Activated CD4-positive, alpha-beta T cell treated with anti-CD3 and anti-CD28 coated beads for 36 hours (primary cell): ENCODE measurements around the gene KRTAP10-5. TPM values are rescaled to one million over a fixed set of nuclear protein-coding genes. Genes with fewer than 3 reads are reported as not detected.

Experiments used
- ATAC-seq: fragments of 200-7000 bp; cut with Tn5 transposase; one replicate; pipeline ENCODE4 v1.10.0; 2021; ENCODE audit warnings: mild to moderate bottlenecking, moderate library complexity
- CTCF ChIA-PET: fragments of 350-600 bp; sonication (Branson Sonifier 250); formaldehyde crosslinking; loops from one replicate; lab custom pipeline; 2021; ENCODE audit warnings: antibody characterized with exemption; lab: Charles Lee
- POLR2A ChIA-PET: fragments of 350-600 bp; sonication (Branson Sonifier 250); formaldehyde crosslinking; loops from one replicate; lab custom pipeline; 2021; ENCODE audit warnings: antibody characterized with exemption, inconsistent platforms; lab: Charles Lee
- DNase-seq: peaks from one replicate; pipeline ENCODE4 v3.0.0-alpha.2; 2020
- H3K27ac Mint-ChIP-seq: one replicate; pipeline ENCODE4 v1.8.0; 2021; ENCODE audit warnings: mixed read lengths
- H3K27me3 Mint-ChIP-seq: one replicate; pipeline ENCODE4 v1.8.0; 2021; ENCODE audit warnings: mixed read lengths
- H3K36me3 Mint-ChIP-seq: one replicate; pipeline ENCODE4 v1.8.0; 2021; ENCODE audit warnings: low read depth, mixed read lengths
- H3K4me1 Mint-ChIP-seq: one replicate; pipeline ENCODE4 v1.8.0; 2021; ENCODE audit warnings: mixed read lengths
- H3K4me3 Mint-ChIP-seq: one replicate; pipeline ENCODE4 v1.8.0; 2021; ENCODE audit warnings: mild to moderate bottlenecking, moderate library complexity, mixed read lengths
- H3K9me3 Mint-ChIP-seq: one replicate; pipeline ENCODE4 v1.8.0; 2021; ENCODE audit warnings: low read depth, mixed read lengths
- intact Hi-C, 2 experiments: fragments of 100-400 bp; cut with DNase I in 1 of 2; cut with micrococcal nuclease in 1 of 2; formaldehyde crosslinking; loops; one replicate each; pipeline versions ENCODE4 v1.14.2 to v1.15.1; 2022 to 2024; cut with DNase I, micrococcal nuclease
- total RNA-seq, 2 experiments: library from RNA; stranded (reverse); gene quantifications; one replicate each; pipeline ENCODE4 v1.2.3, GENCODE V29; 2021

KRTAP10-5 gene
- total RNA-seq, 2 experiments from 2014 or later, result not detected

- H3K4me1 Mint-ChIP-seq, result no peaks in the 10 kb centered on the region
- DNase-seq (peak; percentile 2), ATAC-seq (no peak)
- POLR2A ChIA-PET, result no interaction called here
- H3K36me3 Mint-ChIP-seq, result no peaks in the 10 kb centered on the region
- CTCF ChIA-PET, result interaction anchor here (0.7 kb wide), 1 partner anchor 12 kb away, joined by 3 read pairs; no protein-coding TSS in a partner anchor
- no peaks in the 10 kb centered on the region for H3K27me3 Mint-ChIP-seq
- H3K4me3 Mint-ChIP-seq, result no peak overlapping the region
- no peaks in the 10 kb centered on the region for H3K9me3 Mint-ChIP-seq
- H3K27ac Mint-ChIP-seq, result no peak overlapping the region
- intact Hi-C loops, result no loop called here
These were observed 50.0 kb downstream of the KRTAP10-5 start for GRCh38 chr21:44530221-44530902.

GRCh38 chr21:44529503-44530125 lies 50.8 kb downstream of the KRTAP10-5 start:
- no peak for ATAC-seq
- H3K9me3 Mint-ChIP-seq, result no peaks in the 10 kb centered on the region

More at GRCh38 chr21:44529503-44530125, 50.8 kb downstream of the KRTAP10-5 start:
- Mint-ChIP-seq H3K4me3 (no peak overlapping the region), H3K27me3 (no peaks in the 10 kb centered on the region), H3K27ac (no peak overlapping the region), H3K36me3 (no peaks in the 10 kb centered on the region), H3K4me1 (no peaks in the 10 kb centered on the region)
- no peak for DNase-seq
- POLR2A ChIA-PET, result no interaction called here
- intact Hi-C loops, result no loop called here
- CTCF ChIA-PET, result no interaction called here

Other genes with a start within 250 kb of the KRTAP10-5 start
- 10 to 100 TPM in 1 of 2 experiments, 1 to 10 TPM in 1; 7.3 to 11.4 TPM for gene CFAP410, start 241.2 kb downstream of the KRTAP10-5 start, total RNA-seq
- gene TRPM2, start 227.0 kb downstream of the KRTAP10-5 start, total RNA-seq, result 1 to 10 TPM; 1.5 to 1.7 TPM
- gene LRRC3, start 125.1 kb downstream of the KRTAP10-5 start, total RNA-seq, result 1 to 10 TPM; 2.7 to 2.9 TPM
- gene KRTAP10-1, start 40.4 kb downstream of the KRTAP10-5 start, total RNA-seq, result not detected
- not detected for gene KRTAP10-2, start 29.1 kb downstream of the KRTAP10-5 start, total RNA-seq
- not detected for gene KRTAP10-3, start 21.8 kb downstream of the KRTAP10-5 start, total RNA-seq
- gene KRTAP10-4, start 6.9 kb downstream of the KRTAP10-5 start, total RNA-seq, result not detected
- gene KRTAP10-6, start 11.9 kb upstream of the KRTAP10-5 start, total RNA-seq, result not detected
- not detected for gene KRTAP10-7, start 20.0 kb upstream of the KRTAP10-5 start, total RNA-seq
- not detected for gene KRTAP10-8, start 31.5 kb upstream of the KRTAP10-5 start, total RNA-seq
- gene KRTAP10-9, start 46.5 kb upstream of the KRTAP10-5 start, total RNA-seq, result not detected
- not detected for gene KRTAP10-10, start 56.8 kb upstream of the KRTAP10-5 start, total RNA-seq
- gene KRTAP10-11, start 65.8 kb upstream of the KRTAP10-5 start, total RNA-seq, result not detected
- gene KRTAP12-4, start 74.1 kb upstream of the KRTAP10-5 start, total RNA-seq, result not detected
- not detected for gene KRTAP12-3, start 77.3 kb upstream of the KRTAP10-5 start, total RNA-seq
- not detected for gene KRTAP12-2, start 86.3 kb upstream of the KRTAP10-5 start, total RNA-seq
- not detected for gene KRTAP12-1, start 101.6 kb upstream of the KRTAP10-5 start, total RNA-seq
- gene KRTAP10-12, start 116.6 kb upstream of the KRTAP10-5 start, total RNA-seq, result not detected
- gene TSPEAR, start 131.0 kb upstream of the KRTAP10-5 start, total RNA-seq, result not detected
- 100 to 1,000 TPM; 103 to 121 TPM for gene UBE2G2, start 221.2 kb upstream of the KRTAP10-5 start, total RNA-seq
- gene SUMO3, start 237.5 kb upstream of the KRTAP10-5 start, total RNA-seq, result 10 to 100 TPM; 83.4 to 84.9 TPM